ENCODE results near the gene NAV2. TPM values are rescaled to one million over a fixed set of nuclear protein-coding genes. Genes with fewer than 3 reads are reported as not detected.
"Not testable (repeated sequence)": the region's sequence is repeated elsewhere in the genome, so short reads cannot be mapped to it uniquely, and the experiment has no call there.

NAV2 gene
- total and polyA plus RNA-seq, 12 donors, result 6.9 to 34.7 (median 20.2) TPM

- peaks cover 4 to 50% (median 36%) of the 10 kb centered on the region in 9 donors for H3K4me1 ChIP-seq
- H3K27me3 ChIP-seq, result no peaks in the 10 kb centered on the region
- no peaks in the 10 kb centered on the region for H3K9me3 ChIP-seq
- H3K4me3 ChIP-seq, result no peak overlapping the region
- no peak for DNase-seq
- peak overlapping the region in 3 of 10 donors; percentile 18 to 44 (median 19) for H3K27ac ChIP-seq
- no peaks in the 10 kb centered on the region for H3K36me3 ChIP-seq
- no peak for TF ChIP-seq CTCF (IDR thresholded peaks at IDR 0.05)
- 73 to 76% methylated on average over 3 of the region's 3 CpGs for WGBS, 2 donors
- ATAC-seq, result no peak
- intact Hi-C loops (cut with DNase I), result loop anchor here in 4 of 10 donors (5.0 to 10.0 kb wide), 2 partner anchors 169 to 397 kb away; no protein-coding TSS in a partner anchor
Measured at GRCh38 chr11:19958204-19958603, 245.6 kb downstream of the NAV2 start.

GRCh38 chr11:19959210-19959609, 246.6 kb downstream of the NAV2 start:
- Histone ChIP-seq H3K27ac (no peak overlapping the region), H3K9me3 (no peaks in the 10 kb centered on the region), H3K27me3 (no peaks in the 10 kb centered on the region), H3K4me1 (peaks cover 0 to 43% (median 26%) of the 10 kb centered on the region in 9 donors), H3K36me3 (no peaks in the 10 kb centered on the region), H3K4me3 (no peak overlapping the region)
- DNase-seq (no peak), ATAC-seq (no peak)
- intact Hi-C loops (cut with DNase I), result loop anchor here in 4 of 10 donors (5.0 to 10.0 kb wide), 2 partner anchors 168 to 396 kb away; no protein-coding TSS in a partner anchor
- no peak for TF ChIP-seq CTCF (IDR thresholded peaks at IDR 0.05)
- WGBS, 2 donors, result 92 to 98% methylated on average over 3 of the region's 3 CpGs

GRCh38 chr11:19959648-19960059, 247.0 kb downstream of the NAV2 start:
- Histone ChIP-seq H3K27ac (no peak overlapping the region), H3K27me3 (no peaks in the 10 kb centered on the region), H3K4me3 (no peak overlapping the region), H3K36me3 (no peaks in the 10 kb centered on the region), H3K4me1 (peaks cover 0 to 42% (median 22%) of the 10 kb centered on the region in 9 donors), H3K9me3 (no peaks in the 10 kb centered on the region)
- 87 to 94% methylated on average over 10 of the region's 10 CpGs for WGBS, 2 donors
- intact Hi-C loops (cut with DNase I), result loop anchor here in 4 of 10 donors (5.0 to 10.0 kb wide), 2 partner anchors 168 to 395 kb away; no protein-coding TSS in a partner anchor
- no peak for TF ChIP-seq CTCF (IDR thresholded peaks at IDR 0.05)
- DNase-seq, result no peak
- ATAC-seq, result no peak

GRCh38 chr11:19960410-19960809, 247.8 kb downstream of the NAV2 start:
- H3K27me3 ChIP-seq; ATAC-seq; DNase-seq; H3K9me3 ChIP-seq; intact Hi-C loops (cut with DNase I); H3K36me3 ChIP-seq; H3K27ac ChIP-seq; H3K4me3 ChIP-seq: not testable (repeated sequence)
- H3K4me1 ChIP-seq, result peaks cover 0 to 36% (median 17%) of the 10 kb centered on the region in 9 donors
- WGBS, 2 donors, result 97 to 98% methylated on average over 3 of the region's 3 CpGs

GRCh38 chr11:19961225-19961624, 248.6 kb downstream of the NAV2 start:
- peaks cover 0 to 28% (median 16%) of the 10 kb centered on the region in 9 donors for H3K4me1 ChIP-seq
- no peaks in the 10 kb centered on the region for H3K27me3 ChIP-seq
- DNase-seq, result no peak
- peaks cover 0 to 11% (median 0%) of the 10 kb centered on the region in 9 donors for H3K36me3 ChIP-seq
- H3K9me3 ChIP-seq, result no peaks in the 10 kb centered on the region
- ATAC-seq, result no peak
- no peak overlapping the region for H3K27ac ChIP-seq
- no peak for TF ChIP-seq CTCF (IDR thresholded peaks at IDR 0.05)
- H3K4me3 ChIP-seq, result no peak overlapping the region
- 61 to 72% methylated on average over 4 of the region's 4 CpGs for WGBS, 2 donors
- intact Hi-C loops (cut with DNase I), result no loop called here

Measured in heart right ventricle (tissue), 16 donors.